COR-L47 (cell line): Measurements from ENCODE around the gene CEP20.

Experiments
- DNase-seq: peaks from one replicate; lab custom pipeline; 2025; lab: John Stamatoyannopoulos, UW

The CEP20 gene

DNA sequence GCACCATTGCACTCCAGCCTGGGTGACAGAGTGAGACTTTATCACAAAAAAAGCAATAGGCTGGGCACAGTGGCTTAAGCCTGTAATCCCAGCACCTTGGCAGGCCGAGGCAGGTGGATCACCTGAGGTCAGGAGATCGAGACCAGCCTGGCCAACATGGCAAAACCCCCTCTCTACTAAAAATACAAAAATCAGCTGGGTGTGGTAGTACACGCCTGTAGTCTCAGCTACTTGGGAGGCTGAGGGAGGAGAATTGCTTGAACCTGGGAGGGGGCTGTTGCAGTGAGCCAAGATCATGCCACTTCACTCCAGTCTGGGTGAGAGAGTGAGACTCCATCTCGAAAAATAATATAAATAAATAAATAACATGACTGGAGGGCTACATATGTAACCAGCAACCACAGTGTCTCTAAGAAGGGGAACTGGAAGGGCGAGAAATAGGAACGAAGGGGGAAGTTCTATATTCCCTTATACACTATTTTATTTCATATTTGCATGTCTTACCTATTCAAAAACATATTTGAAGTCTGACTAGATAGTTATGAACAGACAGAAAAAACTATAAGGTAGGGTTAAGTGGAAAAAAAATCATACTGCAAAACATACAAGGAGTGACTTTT is 57.5 kb downstream of the CEP20 start:
- no peak for DNase-seq

DNA sequence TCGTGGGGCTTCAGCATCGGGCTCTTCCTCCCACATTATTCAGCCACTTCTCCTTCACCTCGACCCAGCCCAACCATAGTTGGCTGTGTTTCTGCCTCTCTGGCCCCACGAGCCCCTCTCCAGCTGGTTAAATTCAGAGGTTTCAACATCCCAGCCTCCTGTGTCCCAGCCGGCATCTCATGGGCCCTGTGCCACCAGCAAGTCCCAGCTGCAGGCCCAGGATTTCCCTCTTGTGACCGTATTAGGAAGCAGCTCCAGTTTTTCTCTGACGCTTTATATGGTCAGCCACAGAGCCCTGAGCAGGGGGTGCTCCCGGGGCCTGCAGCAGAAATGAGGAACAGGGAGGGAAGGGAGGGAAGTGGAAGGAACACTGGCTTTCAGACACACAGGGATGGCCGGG is 58.9 kb downstream of the CEP20 start:
- no peak for DNase-seq

- no peak for DNase-seq
These were observed 60.6 kb downstream of the CEP20 start for GRCh38 chr16:15827709-15828343.

DNA sequence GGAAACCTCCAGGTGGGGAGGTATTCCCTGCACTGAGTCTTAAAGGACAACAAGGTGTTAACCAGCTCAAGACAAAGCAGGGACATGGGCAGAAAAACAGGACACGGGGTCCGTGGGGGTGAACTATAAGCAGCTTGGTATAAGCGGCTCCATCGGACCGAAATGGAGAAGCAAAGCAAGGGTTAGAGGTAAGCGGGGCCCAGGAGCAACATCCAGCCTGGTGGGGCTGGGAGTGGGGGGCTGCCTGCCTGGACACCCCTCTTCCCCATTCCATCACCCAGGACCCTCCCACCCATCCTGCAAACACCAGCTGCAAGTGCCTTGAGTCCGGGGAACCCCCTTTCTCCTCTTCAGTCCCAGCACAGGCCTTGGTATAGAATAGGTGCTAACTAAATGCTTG is 61.1 kb downstream of the CEP20 start:
- no peak for DNase-seq

- no peak for DNase-seq
These were observed 62.6 kb downstream of the CEP20 start for GRCh38 chr16:15825750-15826305.

GRCh38 chr16:15822957-15823356 is 65.4 kb downstream of the CEP20 start:
- DNase-seq: no peak

- DNase-seq: no peak
These were observed 67.6 kb downstream of the CEP20 start for GRCh38 chr16:15820837-15821236.

- DNase-seq: no peak
These were observed 69.4 kb downstream of the CEP20 start for GRCh38 chr16:15819046-15819445.

GRCh38 chr16:15817446-15817845 is 71.0 kb downstream of the CEP20 start:
- no peak for DNase-seq

DNA sequence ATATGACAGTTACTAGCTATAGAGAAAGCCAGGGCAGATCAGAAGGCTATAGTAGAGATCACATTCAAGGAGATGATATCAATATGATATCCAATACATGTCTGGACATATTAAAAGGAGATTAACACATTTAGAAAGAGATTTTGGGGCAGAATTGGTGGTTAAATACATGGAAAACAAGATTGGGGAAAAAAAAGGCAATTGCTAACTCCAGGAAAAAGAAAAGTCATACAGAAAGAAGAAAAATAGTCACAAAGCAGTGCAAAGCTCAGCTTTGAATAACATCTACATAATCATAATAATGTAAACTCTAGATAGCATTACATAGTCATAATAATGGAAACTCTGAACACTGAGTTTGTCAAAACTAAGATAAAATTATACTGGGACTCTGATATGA is 72.2 kb downstream of the CEP20 start:
- DNase-seq: no peak
